HCT116 (cell line): ENCODE data around the gene MPC1. TPM values are rescaled to one million over a fixed set of nuclear protein-coding genes. Genes with fewer than 3 reads are reported as not detected.

Experiments
- ATAC-seq: fragments of 200-7000 bp; cut with Tn5 transposase; 2 replicates; pipeline ENCODE4 v1.9.1; 2020; ENCODE audit warnings: mild to moderate bottlenecking, moderate library complexity
- BruUV-seq: library from RNA; stranded (reverse); fragments of 400-500 nt; replicated peaks from 2 replicates; lab custom pipeline; 2021; lab: Mats Ljungman, UMichigan
- CTCF ChIA-PET: fragments of 300-600 bp; sonication (Branson Sonifier 250); formaldehyde crosslinking; loops from one replicate; lab custom pipeline; 2021; ENCODE audit warnings: antibody characterized with exemption; lab: Charles Lee
- POLR2A ChIA-PET: fragments of 300-600, 350-600 bp; sonication (Branson Sonifier 250); formaldehyde crosslinking; loops from one replicate; lab custom pipeline; 2021; ENCODE audit warnings: antibody characterized with exemption; lab: Charles Lee
- RAD21 ChIA-PET, 2 experiments: fragments of 300-600 bp; sonication (Branson Sonifier 250); formaldehyde crosslinking; loops; one replicate each; lab custom pipeline; 2023; ENCODE audit warnings: low total read pairs in 2 of 2; ENCODE audit not compliant: uncharacterized antibody in 2 of 2, unreplicated experiment in 2 of 2, low non-redundant PET in 1 of 2; lab: Charles Lee
- DNase-seq: peaks from one replicate; pipeline ENCODE4 v3.0.0-alpha.2; 2010; ENCODE audit warnings: low read depth, low spot score
- H2AFZ ChIP-seq: fragments of 200-600 bp; shearing (Covaris generic), sonication (generic); 2 replicates; pipeline ENCODE4 v1.6.1; 2017; ENCODE audit warnings: low read depth, mixed run types, mixed read lengths, antibody characterized with exemption, low read length; ENCODE audit not compliant: poor library complexity, severe bottlenecking
- H3K27ac ChIP-seq: 2 replicates; pipeline ENCODE4 v1.5.1; 2012; ENCODE audit warnings: low read depth, low read length
- H3K27me3 ChIP-seq: fragments of 200-600 bp; sonication (generic); 2 replicates; pipeline ENCODE4 v1.6.1; 2016; ENCODE audit warnings: mixed run types, low read length, mixed read lengths; ENCODE audit not compliant: insufficient read depth
- H3K36me3 ChIP-seq, 2 experiments: fragments of 200-500 bp in 1 of 2; fragments of 200-600 bp in 1 of 2; sonication (Bioruptor generic) in 1 of 2; sonication (generic) in 1 of 2; 2 replicates each; pipeline versions ENCODE4 v1.5.1 to v1.6.1; 2014 to 2016; ENCODE audit warnings: low read length in 2 of 2, inconsistent platforms in 1 of 2, mixed read lengths in 1 of 2, mixed run types in 1 of 2; ENCODE audit not compliant: insufficient read depth in 2 of 2, control insufficient read depth in 1 of 2
- H3K4me1 ChIP-seq, 2 experiments: fragments of 200-600 bp in 1 of 2; sonication (generic) in 1 of 2; 2 replicates each; pipeline versions ENCODE4 v1.5.1 to v1.6.1; 2012 to 2017; ENCODE audit warnings: low read length in 2 of 2, inconsistent platforms in 1 of 2, mild to moderate bottlenecking in 1 of 2, mixed read lengths in 1 of 2, mixed run types in 1 of 2, moderate library complexity in 1 of 2; ENCODE audit not compliant: insufficient read depth in 2 of 2, control insufficient read depth in 1 of 2
- H3K4me2 ChIP-seq: fragments of 200-600 bp; sonication (generic); 2 replicates; pipeline ENCODE4 v1.6.1; 2017; ENCODE audit warnings: mixed run types, low read length, mixed read lengths
- H3K4me3 ChIP-seq, 2 experiments: fragments of 200-600 bp in 1 of 2; sonication (generic) in 1 of 2; replicated peaks in 1 of 2; 2 replicates each; pipeline ENCODE4 v1.5.1; 2011 to 2016; ENCODE audit warnings: low read length in 2 of 2, control low read depth in 1 of 2, low read depth in 1 of 2, mild to moderate bottlenecking in 1 of 2, mixed read lengths in 1 of 2, mixed run types in 1 of 2
- H3K79me2 ChIP-seq: fragments of 200-600 bp; sonication (generic); 2 replicates; pipeline ENCODE4 v1.6.1; 2017; ENCODE audit warnings: mild to moderate bottlenecking, mixed run types, low read length, moderate library complexity, mixed read lengths; ENCODE audit not compliant: insufficient read depth
- H3K9ac ChIP-seq: fragments of 200-600 bp; sonication (generic); 2 replicates; pipeline ENCODE4 v1.6.1; 2016; ENCODE audit warnings: low read length, mixed read lengths
- H3K9me2 ChIP-seq: fragments of 200-600 bp; sonication (generic), shearing (Covaris generic); 2 replicates; pipeline ENCODE4 v1.6.1; 2017; ENCODE audit warnings: mixed run types, mild to moderate bottlenecking, moderate library complexity; ENCODE audit not compliant: insufficient read depth
- H3K9me3 ChIP-seq, 2 experiments: fragments of 200-500 bp in 1 of 2; fragments of 200-600 bp in 1 of 2; sonication (Bioruptor generic) in 1 of 2; sonication (generic) in 1 of 2; 2 replicates each; pipeline ENCODE4 v1.6.1; 2014 to 2017; ENCODE audit warnings: low read length in 2 of 2, mixed read lengths in 2 of 2, inconsistent platforms in 1 of 2, low read depth in 1 of 2, mild to moderate bottlenecking in 1 of 2, mixed run types in 1 of 2, moderate library complexity in 1 of 2; ENCODE audit not compliant: control insufficient read depth in 1 of 2, insufficient read depth in 1 of 2
- H4K20me1 ChIP-seq: fragments of 200-600 bp; sonication (generic), shearing (Covaris generic); 2 replicates; pipeline ENCODE4 v1.6.1; 2017; ENCODE audit warnings: mixed run types, mild to moderate bottlenecking, moderate library complexity; ENCODE audit not compliant: insufficient read depth
- CEBPB ChIP-seq: IDR thresholded peaks from 2 replicates; pipeline ENCODE4 v1.6.1; 2012; ENCODE audit warnings: low read depth
- EZH2phosphoT487 ChIP-seq: fragments of 200-600 bp; IDR thresholded peaks from 2 replicates; pipeline ENCODE4 v1.6.1; 2018; ENCODE audit warnings: antibody characterized with exemption, borderline replicate concordance
- SIN3A ChIP-seq: IDR thresholded peaks from 2 replicates; pipeline ENCODE4 v1.6.1; 2012; ENCODE audit warnings: low read depth
- SRF ChIP-seq: IDR thresholded peaks from 2 replicates; pipeline ENCODE4 v1.6.1; 2012; ENCODE audit warnings: low read depth
- TCF7L2 ChIP-seq: IDR thresholded peaks from 2 replicates; pipeline ENCODE4 v1.7.0; 2011; ENCODE audit warnings: borderline replicate concordance, inconsistent platforms; ENCODE audit not compliant: insufficient read depth, insufficient read length; ENCODE audit errors: extremely low read depth
- ZFX ChIP-seq: fragments of 450-650 bp; IDR thresholded peaks from 2 replicates; pipeline ENCODE4 v1.6.1; 2017
- intact Hi-C: fragments of 100-400 bp; cut with micrococcal nuclease; formaldehyde crosslinking; loops from 2 replicates; pipeline ENCODE4 v1.10.0; 2022
- total RNA-seq: library from RNA; stranded (reverse); gene quantifications from one replicate; pipeline ENCODE4 v1.2.1, GENCODE V29; 2021; ENCODE audit not compliant: unreplicated experiment
- TF ChIP-seq, protein P1 (sequence below): IDR thresholded peaks from 2 replicates; pipeline ENCODE4 v1.6.1; 2012; ENCODE audit warnings: low read depth

Gene MPC1
- total RNA-seq, 1 experiment from 2014 or later = 15.9 TPM

DNA sequence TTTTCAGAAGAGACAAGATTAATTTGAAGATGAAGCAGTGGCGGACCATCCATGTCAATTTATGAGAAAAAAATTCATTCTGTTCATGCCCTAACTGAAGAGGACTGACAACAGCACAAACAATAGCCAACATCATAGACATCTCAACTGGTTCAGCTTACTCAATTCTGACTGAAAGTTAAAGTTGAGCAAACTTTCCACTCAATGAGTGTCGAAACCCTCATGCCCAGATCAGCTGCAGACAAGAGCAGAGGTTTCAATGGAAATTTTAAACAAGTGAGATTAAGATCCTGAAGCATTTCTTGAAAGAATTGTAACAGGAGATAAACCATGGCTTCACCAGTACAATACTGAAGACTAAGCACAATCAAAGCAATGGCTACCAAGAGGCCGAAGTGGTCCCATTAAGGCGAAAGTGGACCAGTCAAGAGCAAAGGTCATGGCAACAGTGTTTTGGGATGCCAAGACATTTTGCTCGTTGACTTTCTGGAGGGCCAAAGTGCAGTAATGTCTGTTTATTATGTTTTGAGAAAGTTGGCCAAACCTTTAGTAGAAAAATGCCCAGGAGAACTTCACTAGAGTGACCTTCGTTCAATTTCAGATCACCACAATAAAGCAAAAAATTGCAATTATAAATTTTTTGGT lies 34.3 kb downstream of the MPC1 start:
- no peaks in the 10 kb centered on the region for H3K9me2 ChIP-seq
- H3K36me3 ChIP-seq = no peaks in the 10 kb centered on the region
- CTCF ChIA-PET = no interaction called here
- H3K4me2 ChIP-seq = no peak overlapping the region
- H3K27ac ChIP-seq = no peak overlapping the region
- H3K4me3 ChIP-seq = no peak overlapping the region
- no peaks in the 10 kb centered on the region for H4K20me1 ChIP-seq
- peaks cover 0 to under 1% of the 10 kb centered on the region in 2 experiments; a peak in 1 of 4 replicates for H3K4me1 ChIP-seq
- DNase-seq (no peak), ATAC-seq (no peak)
- H3K9me3 ChIP-seq = no peaks in the 10 kb centered on the region
- no peak overlapping the region for H2AFZ ChIP-seq
- POLR2A ChIA-PET = no interaction called here
- no peaks in the 10 kb centered on the region for H3K79me2 ChIP-seq
- no peaks in the 10 kb centered on the region for H3K27me3 ChIP-seq
- RAD21 ChIA-PET = no interaction called here
- TF ChIP-seq TCF7L2 (no peak), SRF (no peak), SIN3A (no peak), CEBPB (no peak), ZFX (no peak), EZH2phosphoT487 (no peak)
- TF ChIP-seq, protein P1, sequence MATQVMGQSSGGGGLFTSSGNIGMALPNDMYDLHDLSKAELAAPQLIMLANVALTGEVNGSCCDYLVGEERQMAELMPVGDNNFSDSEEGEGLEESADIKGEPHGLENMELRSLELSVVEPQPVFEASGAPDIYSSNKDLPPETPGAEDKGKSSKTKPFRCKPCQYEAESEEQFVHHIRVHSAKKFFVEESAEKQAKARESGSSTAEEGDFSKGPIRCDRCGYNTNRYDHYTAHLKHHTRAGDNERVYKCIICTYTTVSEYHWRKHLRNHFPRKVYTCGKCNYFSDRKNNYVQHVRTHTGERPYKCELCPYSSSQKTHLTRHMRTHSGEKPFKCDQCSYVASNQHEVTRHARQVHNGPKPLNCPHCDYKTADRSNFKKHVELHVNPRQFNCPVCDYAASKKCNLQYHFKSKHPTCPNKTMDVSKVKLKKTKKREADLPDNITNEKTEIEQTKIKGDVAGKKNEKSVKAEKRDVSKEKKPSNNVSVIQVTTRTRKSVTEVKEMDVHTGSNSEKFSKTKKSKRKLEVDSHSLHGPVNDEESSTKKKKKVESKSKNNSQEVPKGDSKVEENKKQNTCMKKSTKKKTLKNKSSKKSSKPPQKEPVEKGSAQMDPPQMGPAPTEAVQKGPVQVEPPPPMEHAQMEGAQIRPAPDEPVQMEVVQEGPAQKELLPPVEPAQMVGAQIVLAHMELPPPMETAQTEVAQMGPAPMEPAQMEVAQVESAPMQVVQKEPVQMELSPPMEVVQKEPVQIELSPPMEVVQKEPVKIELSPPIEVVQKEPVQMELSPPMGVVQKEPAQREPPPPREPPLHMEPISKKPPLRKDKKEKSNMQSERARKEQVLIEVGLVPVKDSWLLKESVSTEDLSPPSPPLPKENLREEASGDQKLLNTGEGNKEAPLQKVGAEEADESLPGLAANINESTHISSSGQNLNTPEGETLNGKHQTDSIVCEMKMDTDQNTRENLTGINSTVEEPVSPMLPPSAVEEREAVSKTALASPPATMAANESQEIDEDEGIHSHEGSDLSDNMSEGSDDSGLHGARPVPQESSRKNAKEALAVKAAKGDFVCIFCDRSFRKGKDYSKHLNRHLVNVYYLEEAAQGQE = no peak
- intact Hi-C loops = no loop called here
- BruUV-seq = no TSS peak
- no peak overlapping the region for H3K9ac ChIP-seq
